K562 (cell line): ENCODE data around the gene LDLR. TPM values are rescaled to one million over a fixed set of nuclear protein-coding genes. Genes with fewer than 3 reads are reported as not detected.

ENCODE experiments used
- ATAC-seq: fragments of 200-7000 bp; cut with Tn5 transposase; 3 replicates; pipeline ENCODE4 v1.9.1; 2020; ENCODE audit warnings: moderate library complexity
- BruUV-seq: library from RNA; stranded (reverse); fragments of 400-500 nt; replicated peaks from 2 replicates; lab custom pipeline; 2021; lab: Mats Ljungman, UMichigan
- CTCF ChIA-PET: fragments of 300-600 bp; formaldehyde crosslinking; extraction: SDS; loops from one replicate; lab custom pipeline; 2021; ENCODE audit warnings: low intra/inter-chr PET ratio; lab: Yijun Ruan, JAX
- POLR2A ChIA-PET: fragments of 300-600, 350-650 bp; sonication (Branson Sonifier 250); formaldehyde crosslinking; extraction: SDS; loops from one replicate; lab custom pipeline; 2021; ENCODE audit warnings: antibody characterized with exemption, inconsistent platforms; lab: Yijun Ruan, JAX
- DNase-seq, 4 experiments: peaks; one replicate each; pipeline versions ENCODE4 v3.0.0 to v3.0.0-alpha.2; 2011 to 2018; ENCODE audit warnings: low spot score in 3 of 4, mixed read lengths in 3 of 4; ENCODE audit errors: extremely low read depth in 1 of 4
- FAIRE-seq: peaks from 2 replicates; lab custom pipeline; 2011; peaks lifted over from hg19 to GRCh38; lab: Jason Lieb, UNC
- H2AFZ ChIP-seq: 2 replicates; pipeline ENCODE4 v1.6.0; 2011; ENCODE audit warnings: low read depth, low read length, control low read depth, inconsistent platforms
- H3K27ac ChIP-seq: fragments of 200-600 bp; 3 replicates; pipeline ENCODE4 v1.8.0; 2011; ENCODE audit warnings: low read depth, mild to moderate bottlenecking, control low read depth, inconsistent platforms, low read length, moderate library complexity, mixed read lengths; ENCODE audit errors: extremely low read depth
- H3K27me3 ChIP-seq, 2 experiments: fragments of 300-600 bp in 1 of 2; 2 replicates in 1 of 2; 3 replicates in 1 of 2; pipeline versions ENCODE4 v1.6.0 to v1.8.0; 2011; ENCODE audit warnings: inconsistent platforms in 2 of 2, low read length in 2 of 2, mild to moderate bottlenecking in 1 of 2, mixed read lengths in 1 of 2, moderate library complexity in 1 of 2; ENCODE audit not compliant: control insufficient read depth in 2 of 2, insufficient read depth in 2 of 2
- H3K36me3 ChIP-seq: fragments of 300-600 bp; 3 replicates; pipeline ENCODE4 v1.8.0; 2011; ENCODE audit warnings: mild to moderate bottlenecking, low read length, inconsistent platforms; ENCODE audit not compliant: control insufficient read depth, insufficient read depth
- H3K4me1 ChIP-seq, 2 experiments: fragments of 200-600 bp in 1 of 2; replicated peaks in 1 of 2; 2 replicates in 1 of 2; 3 replicates in 1 of 2; pipeline versions ENCODE4 v1.5.1 to v1.8.0; 2011; ENCODE audit warnings: inconsistent platforms in 2 of 2, low read length in 2 of 2, mild to moderate bottlenecking in 1 of 2, mixed read lengths in 1 of 2, moderate library complexity in 1 of 2; ENCODE audit not compliant: control insufficient read depth in 2 of 2, insufficient read depth in 2 of 2
- H3K4me2 ChIP-seq: 2 replicates; pipeline ENCODE4 v1.6.1; 2011; ENCODE audit warnings: low read length, control low read depth, inconsistent platforms, mixed read lengths; ENCODE audit not compliant: insufficient read depth
- H3K4me3 ChIP-seq: fragments of 200-600 bp; sonication (generic), shearing (Covaris generic); 2 replicates; pipeline ENCODE4 v1.5.1; 2016; ENCODE audit warnings: control low read depth, inconsistent platforms
- H3K79me2 ChIP-seq: fragments of 200-600 bp; 3 replicates; pipeline ENCODE4 v1.8.0; 2011; ENCODE audit warnings: low read length, inconsistent platforms; ENCODE audit not compliant: control insufficient read depth, insufficient read depth
- H3K9ac ChIP-seq, 2 experiments: 2 replicates each; pipeline versions ENCODE4 v1.6.0 to v1.6.1; 2011; ENCODE audit warnings: low read depth in 2 of 2, low read length in 2 of 2, control low read depth in 1 of 2, inconsistent platforms in 1 of 2, mild to moderate bottlenecking in 1 of 2, mixed read lengths in 1 of 2; ENCODE audit not compliant: insufficient read depth in 1 of 2
- H3K9me1 ChIP-seq: one replicate; pipeline ENCODE4 v1.6.0; 2011; ENCODE audit warnings: inconsistent platforms, mild to moderate bottlenecking, low read length, moderate library complexity; ENCODE audit not compliant: control insufficient read depth, insufficient read depth
- H3K9me3 ChIP-seq: replicated peaks from 2 replicates; pipeline ENCODE4 v1.5.1; 2011; ENCODE audit warnings: low read depth, low read length, inconsistent platforms; ENCODE audit not compliant: control insufficient read depth, insufficient read depth
- H4K20me1 ChIP-seq: replicated peaks from 2 replicates; pipeline ENCODE4 v1.6.1; 2011; ENCODE audit warnings: low read length, inconsistent platforms, mixed read lengths; ENCODE audit not compliant: control insufficient read depth, insufficient read depth
- CBX3 ChIP-seq, 2 experiments: IDR thresholded peaks; 1 replicate in 1 of 2; 2 replicates in 1 of 2; pipeline ENCODE4 v1.6.1; 2012; ENCODE audit warnings: inconsistent platforms in 2 of 2, low read length in 2 of 2, borderline replicate concordance in 1 of 2, control low read depth in 1 of 2
- NUFIP1 ChIP-seq: fragments of 450-650 bp; IDR thresholded peaks from 2 replicates; pipeline ENCODE4 v1.6.1; 2018; ENCODE audit not compliant: partially characterized antibody
- SMAD3 ChIP-seq: fragments of 450-650 bp; formaldehyde crosslinking; conservative IDR thresholded peaks from 2 replicates; pipeline ENCODE4 v1.4.0; 2020; ENCODE audit warnings: mild to moderate bottlenecking
- SMC3 ChIP-seq: conservative IDR thresholded peaks from 2 replicates; pipeline ENCODE4 v1.6.1; 2011; ENCODE audit warnings: low read depth, low read length, improper control_type of control experiment; ENCODE audit not compliant: insufficient read depth
- YY1 ChIP-seq, 3 experiments: IDR thresholded peaks; 2 replicates each; pipeline ENCODE4 v1.6.1; 2011; ENCODE audit warnings: low read length in 2 of 3, mild to moderate bottlenecking in 2 of 3, moderate library complexity in 2 of 3, borderline replicate concordance in 1 of 3, control low read depth in 1 of 3, low read depth in 1 of 3; ENCODE audit not compliant: insufficient read depth in 3 of 3, insufficient replicate concordance in 2 of 3, control insufficient read depth in 1 of 3, insufficient read length in 1 of 3; ENCODE audit errors: extremely low read depth in 1 of 3
- WGBS: fragments of 100-300 bp; shearing (Covaris generic); methylation state at CpG from one replicate; pipeline ENCODE4 v1.1.6; 2016; ENCODE audit warnings: low coverage, mixed read lengths; ENCODE audit not compliant: insufficient coverage; ENCODE audit errors: missing lambda C conversion rate; 5-methylcytosine and 5-hydroxymethylcytosine counted together
- in situ Hi-C: fragments of 300-500 bp; cut with MboI; formaldehyde crosslinking; loops from 4 replicates; pipeline ENCODE4 v1.15.0; 2018; ENCODE audit warnings: inconsistent platforms, mixed read lengths
- intact Hi-C: fragments of 100-400 bp; cut with micrococcal nuclease; formaldehyde crosslinking; loops from 2 replicates; pipeline ENCODE4 v1.14.2; 2022
- polyA plus RNA-seq, 8 experiments: library from polyadenylated mRNA; depleted of rRNA in 4 of 8; stranded (reverse) in 5 of 8; unstranded in 3 of 8; fragments of >200 nt; fragmentation: Nextera tagmentation in 2 of 8; fragmentation: Illumina TruSeq in 1 of 8; extraction: Ambion mirVana in 2 of 8; extraction: Trizol in 1 of 8; gene quantifications; 2 replicates each; pipeline versions ENCODE4 v1.2.1 to v1.2.3, GENCODE V29; 2011 to 2014; ENCODE audit warnings: inconsistent platforms in 1 of 8, missing spikeins in 1 of 8
- total RNA-seq, 7 experiments: library from RNA; depleted of rRNA in 6 of 7; stranded (reverse); fragments of >200 nt in 6 of 7; fragmentation: Illumina TruSeq in 2 of 7; extraction: Trizol in 2 of 7; gene quantifications; 2 replicates each; pipeline versions ENCODE4 v1.2.1 to v1.2.3, GENCODE V29; 2011 to 2021; ENCODE audit warnings: low replicate concordance in 1 of 7
- TF ChIP-seq, protein P1 (sequence below): sonication (generic); formaldehyde crosslinking; IDR thresholded peaks from 2 replicates; pipeline ENCODE4 v1.8.1; 2023; ENCODE audit warnings: mild to moderate bottlenecking, missing genetic modification reagents

Gene LDLR
- total and polyA plus RNA-seq, 9 of the 15 experiments (the other 6 are each of a cell fraction or from before 2014, with no cell fraction given), result 19.9 to 114 (median 56.3) TPM

- DNase-seq, result no peak
- Histone ChIP-seq H3K27ac (no peak overlapping the region), H3K4me3 (no peak overlapping the region), H3K4me1 (peaks cover 0 to 22% of the 10 kb centered on the region in 2 experiments; a peak in 4 of 5 replicates), H2AFZ (no peak overlapping the region), H3K4me2 (no peak overlapping the region), H4K20me1 (no peaks in the 10 kb centered on the region), H3K27me3 (no peaks in the 10 kb centered on the region), H3K9me3 (no peaks in the 10 kb centered on the region), H3K9ac (no peak overlapping the region), H3K9me1 (no peaks in the 10 kb centered on the region), H3K36me3 (peaks cover 29% of the 10 kb centered on the region; the same call in 2 of the 3 replicates), H3K79me2 (no peaks in the 10 kb centered on the region)
- intact Hi-C loops (no loop called here), in situ Hi-C loops (no loop called here)
- no peak for TF ChIP-seq NUFIP1
- peak in 1 of 3 experiments; percentile 67 for TF ChIP-seq YY1 (IDR thresholded peaks at IDR 0.05; ENCODE audit: borderline replicate concordance in 1 of 3, control insufficient read depth in 1 of 3, extremely low read depth in 1 of 3, insufficient read depth in 3 of 3, insufficient read length in 1 of 3, insufficient replicate concordance in 2 of 3, low read depth in 1 of 3, low read length in 2 of 3)
- TF ChIP-seq SMAD3 (CRISPR knock-in tag), result no peak
- TF ChIP-seq SMC3, result no peak
- TF ChIP-seq CBX3 (IDR thresholded peaks at IDR 0.05; ENCODE audit: borderline replicate concordance in 1 of 2, low read length in 2 of 2), result peak in 1 of 2 experiments; percentile 66; a peak in 1 of 3 replicates
- TF ChIP-seq, protein P1, sequence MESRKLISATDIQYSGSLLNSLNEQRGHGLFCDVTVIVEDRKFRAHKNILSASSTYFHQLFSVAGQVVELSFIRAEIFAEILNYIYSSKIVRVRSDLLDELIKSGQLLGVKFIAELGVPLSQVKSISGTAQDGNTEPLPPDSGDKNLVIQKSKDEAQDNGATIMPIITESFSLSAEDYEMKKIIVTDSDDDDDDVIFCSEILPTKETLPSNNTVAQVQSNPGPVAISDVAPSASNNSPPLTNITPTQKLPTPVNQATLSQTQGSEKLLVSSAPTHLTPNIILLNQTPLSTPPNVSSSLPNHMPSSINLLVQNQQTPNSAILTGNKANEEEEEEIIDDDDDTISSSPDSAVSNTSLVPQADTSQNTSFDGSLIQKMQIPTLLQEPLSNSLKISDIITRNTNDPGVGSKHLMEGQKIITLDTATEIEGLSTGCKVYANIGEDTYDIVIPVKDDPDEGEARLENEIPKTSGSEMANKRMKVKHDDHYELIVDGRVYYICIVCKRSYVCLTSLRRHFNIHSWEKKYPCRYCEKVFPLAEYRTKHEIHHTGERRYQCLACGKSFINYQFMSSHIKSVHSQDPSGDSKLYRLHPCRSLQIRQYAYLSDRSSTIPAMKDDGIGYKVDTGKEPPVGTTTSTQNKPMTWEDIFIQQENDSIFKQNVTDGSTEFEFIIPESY, result peak; percentile 28; the same call in 1 of the 2 replicates
- WGBS, result 80% methylated on average over 8 of the region's 8 CpGs
- FAIRE-seq, result no peak
- CTCF ChIA-PET, result no interaction called here
- ATAC-seq, result no peak
- POLR2A ChIA-PET, result interaction anchor here (0.8 to 1.9 kb wide), 4 partner anchors 32 to 111 kb away, joined by 3 to 6 read pairs (median 4); no protein-coding TSS in a partner anchor
- BruUV-seq, result no TSS peak
These were observed 21.7 kb upstream of the LDLR start for GRCh38 chr19:11067356-11068113.
